HG03139 (cell line): ENCODE data around the gene ANTXR1.
"Not testable (repeated sequence)": the region's sequence is repeated elsewhere in the genome, so short reads cannot be mapped to it uniquely, and the experiment has no call there.

ENCODE experiments used
- ATAC-seq: cut with Tn5 transposase; IDR thresholded peaks from one replicate; pipeline ENCODE4 v1.9.1; 2021; ENCODE audit not compliant: unreplicated experiment

Gene ANTXR1

DNA sequence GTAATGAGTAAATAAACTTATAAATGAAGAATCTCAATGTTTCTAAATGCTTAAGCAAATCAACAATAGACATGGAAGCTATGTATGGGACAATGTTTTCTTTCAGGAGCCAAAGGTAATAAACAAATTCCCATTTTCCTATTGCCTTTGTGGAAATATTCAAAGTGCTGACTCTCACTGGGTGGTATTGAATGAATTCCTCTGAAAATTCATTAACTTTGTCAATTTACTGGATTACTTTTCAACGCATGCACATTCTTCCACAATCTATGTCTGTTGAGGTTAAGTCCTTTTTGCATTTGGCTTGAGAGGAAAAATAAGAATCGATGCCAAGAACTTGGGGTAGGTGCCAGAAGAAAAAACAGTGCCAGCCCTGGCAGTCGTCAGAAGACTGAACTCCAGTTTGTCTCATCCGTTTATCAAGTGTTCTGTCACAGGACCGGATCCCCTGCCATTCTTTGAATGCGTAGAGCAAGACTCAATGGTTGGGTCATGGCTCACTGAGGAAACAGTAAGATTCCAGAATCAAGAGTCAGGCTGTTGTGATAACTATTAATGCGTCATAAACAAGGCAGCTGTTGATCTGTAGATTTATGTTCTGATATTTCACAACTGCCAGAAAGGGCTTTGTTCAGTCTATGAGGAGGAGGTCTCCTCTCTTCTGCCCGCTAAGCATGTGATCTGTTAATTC lies 240.8 kb downstream of the ANTXR1 start:
- ATAC-seq: no peak

DNA sequence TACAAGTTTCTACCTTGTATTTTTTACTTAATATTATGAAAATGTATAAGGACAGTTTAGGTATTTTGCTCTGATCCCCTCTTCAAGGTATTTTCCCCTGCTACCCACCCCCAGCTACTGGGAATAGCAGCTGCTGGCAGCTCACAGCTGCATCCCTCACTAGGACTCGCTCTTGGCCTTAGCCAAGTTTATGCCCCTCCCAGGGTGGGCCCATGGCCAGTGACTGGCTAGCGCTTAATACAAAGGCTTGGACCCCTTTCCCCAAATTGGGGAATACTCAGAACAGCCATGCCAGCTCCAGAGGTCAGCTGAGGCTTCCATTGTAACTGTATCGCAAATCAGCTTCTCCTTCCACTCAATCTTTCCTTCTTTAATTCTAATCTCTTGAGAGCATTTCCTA lies 242.8 kb downstream of the ANTXR1 start:
- no peak for ATAC-seq

DNA sequence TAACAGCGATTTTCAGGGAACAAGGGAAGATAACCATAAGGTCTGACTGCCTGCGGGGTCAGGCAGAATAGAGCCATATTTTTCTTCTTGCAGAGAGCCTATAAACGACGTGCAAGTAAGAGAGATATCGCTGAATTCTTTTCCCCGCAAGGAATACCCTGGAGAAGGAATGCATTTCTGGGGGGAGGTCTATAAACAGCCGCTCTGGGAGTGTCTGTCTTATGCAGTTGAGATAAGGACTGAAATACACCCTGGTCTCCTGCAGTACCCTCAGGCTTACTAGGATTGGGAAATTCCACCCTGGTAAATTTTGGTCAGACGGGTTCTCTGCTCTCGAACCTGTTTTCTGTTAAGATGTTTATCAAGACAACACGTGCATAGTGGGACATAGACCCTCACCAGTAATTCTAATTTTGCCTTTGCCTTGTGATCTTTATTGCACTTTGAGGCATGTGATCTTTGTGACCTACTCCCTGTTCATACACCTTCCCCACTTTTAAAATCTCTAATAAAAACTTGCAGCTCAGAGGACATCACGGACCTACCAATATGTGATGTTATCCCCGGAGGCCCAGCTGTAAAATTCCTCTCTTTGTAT lies 247.1 kb downstream of the ANTXR1 start:
- ATAC-seq: not testable (repeated sequence)

DNA sequence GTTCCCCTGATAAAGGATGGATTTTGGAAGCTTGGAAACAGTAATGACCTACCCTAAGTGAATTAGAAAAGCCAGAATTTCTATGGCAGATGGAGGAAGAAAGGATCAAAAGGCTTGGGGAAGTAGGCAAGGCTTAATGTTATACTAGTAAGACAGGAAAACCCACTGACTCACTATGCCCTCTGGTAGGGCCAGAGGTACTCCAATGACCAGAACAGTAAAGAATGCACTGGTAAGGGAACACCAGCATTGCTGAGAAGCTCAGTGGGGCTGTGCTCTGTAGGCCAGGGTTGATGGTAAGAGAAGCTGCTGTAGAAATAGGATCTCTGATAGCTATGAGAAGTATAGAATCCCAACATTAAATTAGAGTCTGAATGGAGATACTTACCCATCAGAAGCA lies 247.7 kb downstream of the ANTXR1 start:
- no peak for ATAC-seq

DNA sequence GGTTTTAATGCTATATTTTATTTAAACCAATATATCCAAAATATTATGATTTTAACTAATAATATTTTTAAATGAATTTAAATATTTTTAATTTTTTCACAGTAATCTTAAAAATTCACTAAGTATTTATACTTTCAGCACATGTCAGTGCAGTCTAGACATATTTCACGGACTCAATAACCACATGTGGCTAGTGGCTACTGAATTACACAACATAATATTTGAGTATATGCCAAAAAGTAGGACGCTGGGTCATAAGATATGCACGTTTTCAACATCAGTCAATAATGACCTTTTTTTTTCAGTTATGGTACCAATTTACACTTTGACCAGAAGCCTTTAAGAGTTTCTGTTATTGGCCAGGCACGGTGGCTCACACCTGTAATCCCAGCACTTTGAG lies 256.4 kb downstream of the ANTXR1 start:
- no peak for ATAC-seq

DNA sequence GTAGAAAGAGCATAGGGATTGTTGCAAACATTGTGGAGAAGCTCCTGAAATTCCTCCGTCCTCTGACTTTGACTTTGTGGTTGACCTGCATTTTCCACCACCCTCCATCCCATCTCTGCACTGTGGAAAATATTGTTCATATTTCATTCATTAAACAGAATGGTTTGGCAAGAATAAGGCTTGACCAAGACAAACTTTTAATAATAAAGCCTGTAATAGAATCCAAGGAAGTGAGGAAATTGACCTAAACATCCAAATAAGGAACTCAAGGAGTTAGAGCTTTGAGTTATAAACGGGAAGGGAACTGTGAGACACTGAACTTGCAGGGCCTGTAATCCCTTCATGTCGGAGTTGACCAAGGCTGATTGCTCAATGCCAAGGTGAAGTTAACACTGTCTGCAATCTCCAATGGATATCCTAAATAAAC lies 258.9 kb downstream of the ANTXR1 start:
- ATAC-seq: no peak

DNA sequence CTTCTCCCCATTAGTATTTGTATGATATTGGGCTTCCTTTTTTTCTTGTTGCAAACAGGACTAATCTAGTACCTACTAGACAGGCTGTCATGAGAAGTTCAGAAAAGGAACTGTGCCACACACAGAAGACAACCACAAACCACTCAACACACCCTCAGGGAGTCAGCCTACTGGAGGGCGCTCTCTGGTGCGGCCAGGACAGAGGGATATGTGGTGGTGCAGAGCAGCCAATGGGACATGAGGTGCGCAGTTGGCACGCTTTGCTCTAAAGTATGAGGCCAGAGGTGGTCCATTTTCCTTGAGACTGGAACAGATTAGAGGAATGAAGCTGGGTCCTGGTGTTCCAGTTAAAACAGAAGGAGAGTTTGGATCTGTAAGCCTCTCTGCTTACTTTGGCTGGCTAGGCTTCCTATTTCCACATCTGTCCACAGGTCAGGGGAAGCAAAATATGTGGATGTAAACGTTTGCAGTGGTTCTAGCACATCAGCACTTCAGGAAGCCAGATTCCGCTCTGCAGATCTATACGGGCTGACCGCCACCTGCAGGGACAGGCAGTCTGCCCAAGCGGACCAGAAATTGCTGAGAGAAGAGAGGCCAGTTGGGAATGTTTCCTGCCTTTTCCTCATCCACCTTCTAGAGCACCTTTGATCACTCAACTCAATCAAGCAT lies 260.0 kb downstream of the ANTXR1 start:
- no peak for ATAC-seq

DNA sequence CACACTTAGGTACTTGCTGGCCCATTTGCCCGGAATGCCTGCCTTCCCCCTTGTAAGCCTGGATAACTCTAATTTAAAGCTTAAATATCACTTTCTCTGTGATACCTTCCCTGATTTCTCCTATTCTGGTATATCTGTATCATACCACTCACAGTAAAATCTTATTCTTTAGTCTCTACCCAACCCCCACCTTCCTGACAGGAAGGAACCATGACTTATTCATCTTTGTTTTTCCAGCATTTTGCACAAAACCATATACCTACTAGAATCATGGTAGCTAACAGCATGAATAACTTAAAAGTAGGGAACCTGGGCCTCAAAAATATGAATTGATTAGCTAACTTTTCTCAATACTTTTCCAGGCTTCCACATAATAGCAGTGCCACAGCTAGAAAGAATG lies 262.5 kb downstream of the ANTXR1 start:
- no peak for ATAC-seq

DNA sequence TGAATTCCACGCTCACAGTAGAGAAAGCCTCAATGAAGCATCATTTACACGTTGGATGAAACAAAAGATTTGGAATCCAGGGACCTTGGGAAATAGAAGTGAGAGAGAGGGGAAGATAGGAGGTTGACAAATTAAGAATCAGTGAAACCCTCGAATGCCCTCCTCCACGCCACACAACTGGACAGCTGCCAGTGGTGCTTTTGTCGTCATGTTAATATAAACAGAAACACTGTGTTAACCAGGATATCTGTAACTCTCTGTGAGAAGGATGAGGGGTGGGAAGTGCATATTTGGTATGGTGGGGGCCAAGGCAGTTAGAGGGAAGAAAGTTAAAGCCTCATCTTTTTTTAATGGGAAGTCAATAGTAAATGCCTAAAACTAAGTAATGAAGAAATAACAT lies 265.4 kb downstream of the ANTXR1 start:
- ATAC-seq: no peak

DNA sequence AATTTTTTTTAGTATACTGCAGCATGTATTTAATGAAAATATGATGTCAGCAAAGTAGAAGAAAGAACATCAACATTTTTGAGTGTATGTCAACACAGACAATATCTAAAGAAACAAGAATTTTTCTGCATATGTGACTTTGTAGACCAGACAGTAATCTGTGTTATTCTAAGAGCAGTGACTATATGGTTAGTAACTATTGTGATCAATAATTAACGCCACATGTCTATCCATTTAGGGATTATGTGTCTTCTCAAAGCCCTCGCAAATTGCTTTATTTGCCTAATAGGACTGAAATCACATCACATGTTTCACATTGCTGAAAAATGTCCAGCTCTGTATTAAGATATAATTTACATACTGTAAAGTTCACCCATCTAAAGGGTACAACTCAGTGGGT lies 266.2 kb downstream of the ANTXR1 start:
- ATAC-seq: no peak

DNA sequence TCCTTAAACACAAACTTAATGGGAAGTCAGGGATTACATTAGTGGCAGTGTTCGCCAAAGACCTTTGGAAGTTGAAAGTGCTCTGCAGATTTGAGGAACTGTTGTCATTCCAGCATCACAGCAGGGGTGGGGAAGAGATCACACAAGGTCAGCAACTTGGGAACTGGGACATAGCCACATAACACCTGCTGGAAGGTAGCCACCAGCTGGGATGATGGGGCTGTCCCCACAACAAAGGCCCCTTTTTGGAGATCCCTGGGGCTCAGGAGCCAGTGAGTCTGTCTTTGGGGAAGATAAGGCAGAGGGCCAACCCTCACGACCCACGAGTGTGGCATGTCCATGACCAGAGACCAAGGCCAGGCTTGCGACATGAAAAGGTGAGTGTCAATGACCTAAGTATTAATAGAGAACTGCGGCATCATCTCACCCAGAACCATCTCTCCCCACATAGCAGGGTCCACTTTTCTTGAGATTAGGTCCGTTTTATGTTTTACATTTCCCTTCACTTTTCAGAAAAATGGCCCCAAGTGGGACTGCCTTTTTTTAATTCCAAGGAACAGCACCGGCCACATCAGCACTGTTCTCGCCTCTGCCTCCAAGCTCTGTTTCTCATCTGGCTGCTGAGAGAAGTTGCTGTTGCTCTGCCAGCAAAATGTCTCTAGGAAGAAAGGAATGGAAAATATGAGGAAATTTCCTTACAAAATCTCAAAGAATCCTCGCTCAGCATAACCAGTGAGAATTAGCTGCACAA lies 267.1 kb downstream of the ANTXR1 start:
- ATAC-seq: no peak

DNA sequence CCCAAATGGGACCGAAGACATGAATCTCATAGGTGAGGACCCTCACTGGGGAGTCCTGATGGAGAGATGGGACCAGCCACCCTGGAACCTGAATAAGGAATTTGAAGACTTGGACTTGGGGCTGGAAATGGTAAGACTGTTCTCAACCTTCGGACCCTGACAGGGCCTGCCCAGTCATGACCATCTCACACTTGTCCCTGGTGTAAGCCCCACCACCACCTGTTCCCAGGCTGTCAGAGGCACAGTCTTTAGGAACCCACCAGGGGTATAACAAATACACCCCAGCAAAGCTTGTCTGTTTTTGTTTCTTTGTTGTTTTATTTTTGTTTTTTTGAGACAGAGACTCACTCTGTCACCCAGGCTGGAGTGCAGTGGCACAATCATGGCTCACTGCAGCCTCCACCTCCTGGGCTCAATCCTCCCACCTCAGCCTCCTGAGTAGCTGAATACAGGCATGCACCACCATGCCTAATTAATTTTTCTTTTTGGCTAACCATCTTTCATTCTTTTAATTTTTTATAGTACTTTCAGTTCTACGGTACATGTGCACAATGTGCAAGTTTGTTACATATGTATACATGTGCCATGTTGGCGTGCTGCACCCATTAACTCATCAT lies 267.9 kb downstream of the ANTXR1 start:
- ATAC-seq: no peak

DNA sequence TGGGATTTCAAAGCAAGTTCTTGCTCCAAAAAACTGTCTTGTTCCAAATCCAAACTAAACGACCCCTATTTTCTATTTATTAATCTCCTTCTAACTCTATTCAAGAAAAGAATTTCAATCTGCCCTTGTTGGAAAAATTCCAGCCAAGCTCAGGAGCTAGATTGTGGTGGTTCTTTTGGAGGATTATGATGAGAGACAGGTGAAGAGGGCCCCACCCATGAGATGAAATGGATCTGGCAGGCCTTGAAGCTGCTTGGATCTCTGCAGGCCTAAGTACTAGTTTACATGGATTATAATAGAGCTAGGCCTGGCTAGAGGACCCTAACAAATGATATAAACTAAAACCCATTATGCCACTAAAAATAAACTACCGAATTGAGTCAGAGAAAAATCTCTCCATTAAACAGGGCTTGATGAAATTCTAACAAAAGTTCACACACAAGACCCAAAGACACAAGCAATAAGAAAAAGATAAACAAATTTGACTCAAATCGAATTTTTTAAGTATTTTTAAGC lies 272.5 kb downstream of the ANTXR1 start:
- ATAC-seq: no peak

DNA sequence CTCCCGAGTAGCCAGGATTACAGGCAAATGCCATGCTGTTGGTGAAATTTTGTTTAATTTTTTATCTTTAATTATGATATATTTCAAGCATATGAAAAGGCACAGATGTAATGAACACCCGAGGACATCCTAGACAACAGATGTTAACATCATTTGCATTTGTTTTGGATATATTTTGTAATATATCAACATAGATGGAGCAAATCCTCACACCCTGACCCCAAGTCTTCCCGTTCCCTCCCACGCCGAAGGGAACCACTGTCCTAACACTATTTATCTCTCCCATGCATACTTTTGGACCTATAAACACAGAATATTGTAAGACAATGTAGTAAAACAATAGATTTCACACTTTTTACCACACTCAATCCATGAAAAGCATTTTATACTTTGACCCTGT lies 274.6 kb downstream of the ANTXR1 start:
- no peak for ATAC-seq

DNA sequence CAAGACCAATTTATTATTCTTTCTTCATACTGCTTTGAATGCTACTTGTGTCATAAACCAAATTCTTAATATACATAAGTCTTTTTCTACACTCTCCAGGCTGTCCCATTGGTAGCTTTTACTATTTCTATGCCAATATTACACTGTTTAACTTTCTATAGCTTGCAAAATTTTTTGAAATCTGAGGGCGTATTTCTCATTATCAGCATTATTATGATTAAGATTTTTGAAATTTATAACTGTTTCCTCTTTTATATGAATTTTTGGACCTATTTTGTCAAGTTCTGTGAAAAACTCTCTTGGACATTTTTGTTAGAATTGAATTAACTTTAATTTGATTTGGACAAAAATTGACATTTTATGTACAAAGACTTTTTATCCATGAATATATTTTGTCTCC lies 275.4 kb downstream of the ANTXR1 start:
- ATAC-seq: no peak

DNA sequence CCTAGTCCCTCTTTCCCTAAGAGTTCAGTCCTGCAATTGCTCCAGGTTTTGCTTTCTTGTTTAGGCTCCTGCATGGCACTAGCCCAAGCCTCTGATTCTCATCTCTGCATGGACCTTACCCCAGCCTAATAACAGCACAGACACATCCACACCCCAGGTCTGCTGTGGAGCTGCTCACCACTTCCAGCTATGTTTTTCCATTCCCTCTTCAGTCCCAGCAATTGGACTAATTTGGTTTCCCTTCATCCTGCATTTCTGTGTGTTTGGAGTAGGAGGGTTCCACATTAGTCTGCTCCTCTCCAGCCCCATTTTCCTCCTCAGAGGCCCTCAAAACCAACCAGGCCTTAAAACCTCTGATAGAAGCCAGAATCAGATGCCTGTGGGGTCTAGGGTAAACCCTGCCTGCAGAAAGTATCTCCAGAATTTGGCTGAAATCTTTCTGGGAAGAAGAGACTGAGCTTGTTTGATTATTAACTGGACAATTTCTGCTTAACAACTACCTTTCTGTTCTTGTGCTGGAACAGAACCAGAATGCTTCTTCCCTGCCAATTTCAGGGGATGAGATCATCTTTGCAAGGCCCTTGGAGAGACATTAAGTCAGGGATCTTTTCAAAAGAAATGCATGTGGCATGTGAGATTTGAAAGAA lies 278.1 kb downstream of the ANTXR1 start:
- no peak for ATAC-seq

DNA sequence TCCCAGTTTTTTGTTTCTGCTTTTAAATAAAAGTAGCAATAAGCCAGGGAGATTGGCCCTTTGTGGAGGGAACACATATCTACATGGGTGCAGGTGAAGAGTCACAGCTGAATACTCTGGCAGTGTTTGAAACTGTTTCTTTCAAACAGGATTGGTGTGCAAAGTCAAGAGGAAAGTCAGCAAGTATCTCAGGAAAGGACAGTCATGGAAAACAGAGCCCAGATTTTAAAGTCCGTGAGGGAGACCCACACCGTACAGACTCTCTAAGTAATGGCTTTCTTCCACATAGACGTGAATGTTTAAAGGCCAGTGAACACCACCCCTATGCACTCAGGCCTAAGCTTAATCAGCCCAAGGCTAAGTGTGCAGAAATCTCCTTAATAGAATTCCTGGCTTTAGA lies 278.7 kb downstream of the ANTXR1 start:
- no peak for ATAC-seq

DNA sequence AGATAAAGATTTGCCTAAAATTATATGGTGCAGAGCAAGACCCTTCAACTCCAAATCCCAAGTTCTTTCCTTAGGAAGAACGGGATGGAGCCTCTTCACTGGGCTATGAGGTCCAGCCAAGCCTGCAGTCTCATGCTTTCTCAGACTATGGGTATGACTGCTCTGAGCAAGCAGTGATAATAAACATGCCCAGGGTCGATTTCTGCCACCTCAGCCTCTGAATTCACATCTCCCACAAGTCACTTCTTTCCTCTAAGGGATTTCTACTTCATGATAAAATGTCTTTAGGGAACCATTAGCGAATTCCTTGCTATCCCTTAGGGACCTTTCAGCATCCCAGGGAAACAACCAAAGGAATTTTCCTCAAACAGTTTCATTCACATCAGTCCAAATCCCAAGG lies 279.3 kb downstream of the ANTXR1 start:
- ATAC-seq: no peak

DNA sequence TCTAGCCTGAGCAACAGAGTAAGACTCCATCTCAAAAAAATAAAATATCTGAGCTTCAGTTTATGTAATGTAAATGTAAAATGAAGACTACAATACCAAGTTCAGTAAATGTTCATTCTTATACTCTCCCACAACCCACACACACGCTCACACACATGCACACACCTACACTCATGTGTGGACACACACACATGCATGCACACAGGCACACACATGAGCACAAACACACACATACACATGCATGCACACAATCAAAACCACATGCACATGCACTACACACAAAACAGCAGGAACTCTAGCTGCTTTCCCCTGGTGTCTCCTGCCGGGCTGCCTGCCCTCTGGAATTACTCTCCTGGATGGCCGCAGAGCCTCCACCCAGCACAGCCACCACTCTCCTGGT lies 283.4 kb downstream of the ANTXR1 start:
- no peak for ATAC-seq

DNA sequence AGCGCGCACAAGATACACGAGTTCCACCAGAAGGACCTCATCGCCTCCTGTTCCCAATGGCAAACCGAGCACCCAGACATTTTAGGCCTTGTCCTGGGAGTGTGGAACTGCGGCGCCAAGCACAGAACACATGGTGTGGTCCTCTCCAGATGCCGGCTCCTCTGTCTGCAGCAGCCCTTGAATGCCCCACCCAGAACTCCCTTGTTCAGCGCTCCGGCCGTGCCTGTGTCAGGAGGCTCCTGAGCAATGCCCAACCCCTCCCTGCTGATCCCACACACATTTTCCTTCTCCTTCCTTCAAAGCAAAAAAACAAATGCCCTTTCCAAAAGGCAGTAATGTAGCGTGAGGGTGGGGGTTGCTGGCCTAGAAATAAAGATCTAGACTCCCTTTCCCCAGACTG lies 284.2 kb downstream of the ANTXR1 start:
- ATAC-seq: no peak

DNA sequence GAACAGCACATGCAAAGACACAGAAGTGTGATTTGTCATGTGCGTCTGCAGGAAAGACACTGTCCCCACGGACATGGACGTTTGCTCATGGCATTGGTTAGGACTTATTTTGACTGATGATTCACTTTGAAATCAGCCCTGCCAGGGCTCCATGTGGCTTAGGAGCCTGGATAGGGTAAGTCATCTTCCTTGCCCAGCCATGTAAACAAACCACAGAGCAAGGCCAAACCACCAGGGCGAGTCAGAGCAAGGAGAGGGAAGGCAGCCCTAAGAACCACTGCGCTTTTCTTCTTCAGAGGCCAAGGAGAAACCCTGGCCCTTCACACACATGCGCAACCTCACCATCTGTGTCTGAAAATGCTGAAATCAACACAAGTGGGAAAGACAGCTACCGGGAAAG lies 285.3 kb downstream of the ANTXR1 start:
- no peak for ATAC-seq
